GM08714 (cell line): ENCODE results near the gene C1orf167.

Experiments
- H3K4me3 ChIP-seq: fragments of 200-500 bp; sonication (Bioruptor generic); 2 replicates; pipeline ENCODE4 v1.5.1; 2014; ENCODE audit warnings: mild to moderate bottlenecking, low read length, inconsistent platforms
- ZNF274 ChIP-seq: IDR thresholded peaks from 2 replicates; pipeline ENCODE4 v1.6.1; 2012; ENCODE audit warnings: mild to moderate bottlenecking, low read depth, low read length

The C1orf167 gene

GRCh38 chr1:11766429-11766776 lies 4.4 kb downstream of the C1orf167 start:
- no peak for TF ChIP-seq ZNF274
- no peak overlapping the region for H3K4me3 ChIP-seq

GRCh38 chr1:11767922-11768704 lies 6.1 kb downstream of the C1orf167 start:
- TF ChIP-seq ZNF274: no peak
- no peak overlapping the region for H3K4me3 ChIP-seq

GRCh38 chr1:11768821-11769220 lies 6.8 kb downstream of the C1orf167 start:
- no peak for TF ChIP-seq ZNF274
- no peak overlapping the region for H3K4me3 ChIP-seq

- no peak for TF ChIP-seq ZNF274
- no peak overlapping the region for H3K4me3 ChIP-seq
These were observed 7.3 kb downstream of the C1orf167 start for GRCh38 chr1:11769274-11769673.

GRCh38 chr1:11770011-11770410 lies 8.0 kb downstream of the C1orf167 start:
- no peak for TF ChIP-seq ZNF274
- no peak overlapping the region for H3K4me3 ChIP-seq

- no peak overlapping the region for H3K4me3 ChIP-seq
- no peak for TF ChIP-seq ZNF274
These were observed 9.6 kb downstream of the C1orf167 start for GRCh38 chr1:11771481-11772043.

- no peak overlapping the region for H3K4me3 ChIP-seq
- TF ChIP-seq ZNF274: no peak
These were observed 10.5 kb downstream of the C1orf167 start for GRCh38 chr1:11772458-11772857.

GRCh38 chr1:11774753-11775152 lies 12.8 kb downstream of the C1orf167 start:
- H3K4me3 ChIP-seq: no peak overlapping the region
- TF ChIP-seq ZNF274: no peak

GRCh38 chr1:11777658-11778322 lies 15.8 kb downstream of the C1orf167 start:
- H3K4me3 ChIP-seq: no peak overlapping the region
- TF ChIP-seq ZNF274: no peak

- no peak overlapping the region for H3K4me3 ChIP-seq
- TF ChIP-seq ZNF274: no peak
These were observed 16.3 kb downstream of the C1orf167 start for GRCh38 chr1:11778336-11778735.

GRCh38 chr1:11778844-11779623 lies 17.0 kb downstream of the C1orf167 start:
- H3K4me3 ChIP-seq: no peak overlapping the region
- TF ChIP-seq ZNF274: no peak

GRCh38 chr1:11779715-11780379 lies 17.9 kb downstream of the C1orf167 start:
- TF ChIP-seq ZNF274: no peak
- no peak overlapping the region for H3K4me3 ChIP-seq

- TF ChIP-seq ZNF274: no peak
- H3K4me3 ChIP-seq: no peak overlapping the region
These were observed 18.6 kb downstream of the C1orf167 start for GRCh38 chr1:11780380-11781147.
